ENCODE results near the gene ZBTB38.

DNA sequence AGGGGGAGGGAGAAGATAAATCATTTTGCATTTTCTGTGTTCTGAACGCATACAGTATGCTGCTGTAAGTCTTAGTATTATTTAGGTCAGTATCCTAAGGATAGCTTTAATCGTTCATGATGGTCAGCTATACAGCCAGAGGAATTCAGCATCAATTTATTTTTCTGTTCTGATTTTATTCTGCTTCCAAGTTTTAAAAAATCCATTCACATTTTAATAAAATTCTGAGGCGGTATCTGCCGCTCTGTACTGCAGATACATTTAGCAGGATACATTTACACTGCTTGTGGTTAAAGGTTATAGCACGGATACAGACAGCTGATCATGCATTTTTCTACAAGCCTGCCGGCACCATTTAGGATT is 17.8 kb downstream of the ZBTB38 start:
- no peak for TF ChIP-seq EP300 (IDR thresholded peaks at IDR 0.05)
- no peak for TF ChIP-seq CTCF (IDR thresholded peaks at IDR 0.05)

Measured in ovary (tissue), 3 donors.